SU-DHL-6 (cell line): ENCODE results near the gene TMEM233.

Source experiments
- H2AFZ ChIP-seq: fragments of 200-600 bp; sonication (generic); 2 replicates; pipeline ENCODE4 v1.6.1; 2014; ENCODE audit warnings: low read depth, mild to moderate bottlenecking, moderate library complexity, mixed read lengths, antibody characterized with exemption, low read length; ENCODE audit not compliant: severe bottlenecking
- H3F3A ChIP-seq: fragments of 200-600 bp; shearing (Covaris generic); 2 replicates; pipeline ENCODE4 v1.6.0; 2016; ENCODE audit warnings: antibody characterized with exemption, mild to moderate bottlenecking; ENCODE audit not compliant: insufficient read depth
- H3K27ac ChIP-seq: fragments of 200-600 bp; sonication (generic); 2 replicates; pipeline ENCODE4 v1.5.1; 2016; ENCODE audit warnings: low read depth, mild to moderate bottlenecking, low read length, moderate library complexity, mixed read lengths
- H3K27me3 ChIP-seq: fragments of 200-600 bp; sonication (generic), shearing (Covaris generic); 2 replicates; pipeline ENCODE4 v1.6.0; 2014; ENCODE audit warnings: mild to moderate bottlenecking, low read length
- H3K36me3 ChIP-seq: fragments of 200-600 bp; sonication (generic); 2 replicates; pipeline ENCODE4 v1.6.1; 2014; ENCODE audit warnings: mild to moderate bottlenecking, low read length, mixed read lengths
- H3K4me2 ChIP-seq: fragments of 300-600, 200-600 bp; shearing (Covaris generic), sonication (generic); 2 replicates; pipeline ENCODE4 v1.6.0; 2014; ENCODE audit warnings: low read length, low read depth, mild to moderate bottlenecking; ENCODE audit not compliant: poor library complexity, severe bottlenecking
- H3K4me3 ChIP-seq: fragments of 200-600 bp; sonication (generic); 2 replicates; pipeline ENCODE4 v1.5.1; 2014; ENCODE audit warnings: antibody characterized with exemption, low read length, mild to moderate bottlenecking, mixed read lengths; ENCODE audit not compliant: insufficient read depth, poor library complexity, severe bottlenecking
- H3K79me2 ChIP-seq: fragments of 200-600 bp; sonication (generic); 2 replicates; pipeline ENCODE4 v1.6.1; 2014; ENCODE audit warnings: mild to moderate bottlenecking, low read length, moderate library complexity; ENCODE audit not compliant: insufficient read depth
- H3K9ac ChIP-seq: fragments of 200-600 bp; sonication (generic); 2 replicates; pipeline ENCODE4 v1.7.0; 2014; ENCODE audit warnings: mild to moderate bottlenecking, low read length
- H3K9me2 ChIP-seq: fragments of 200-600 bp; sonication (generic); replicated peaks from 2 replicates; pipeline ENCODE4 v1.6.1; 2014; ENCODE audit warnings: low read length; ENCODE audit not compliant: insufficient read depth
- H3K9me3 ChIP-seq: fragments of 200-600 bp; sonication (generic); 2 replicates; pipeline ENCODE4 v1.6.1; 2014; ENCODE audit warnings: low read length, mixed read lengths; ENCODE audit not compliant: insufficient read depth
- H4K20me1 ChIP-seq: fragments of 200-600 bp; sonication (generic); 2 replicates; pipeline ENCODE4 v1.6.1; 2014; ENCODE audit warnings: low read depth, mild to moderate bottlenecking, antibody characterized with exemption, low read length, moderate library complexity, mixed read lengths
- CTCF ChIP-seq: fragments of 200-600 bp; sonication (generic); IDR thresholded peaks from one replicate; pipeline ENCODE4 v1.5.1; 2017; ENCODE audit warnings: antibody characterized with exemption, mild to moderate bottlenecking, low read length, moderate library complexity; ENCODE audit not compliant: insufficient read depth, poor library complexity, severe bottlenecking
- EZH2phosphoT487 ChIP-seq: fragments of 200-600 bp; sonication (generic), shearing (Covaris generic); conservative IDR thresholded peaks from 2 replicates; pipeline ENCODE4 v1.6.1; 2018; ENCODE audit warnings: mild to moderate bottlenecking, antibody characterized with exemption, low read length, moderate library complexity, mixed read lengths

Gene TMEM233

GRCh38 chr12:119674560-119674959 lies 81.0 kb downstream of the TMEM233 start:
- H4K20me1 ChIP-seq = no peaks in the 10 kb centered on the region
- no peaks in the 10 kb centered on the region for H3F3A ChIP-seq
- no peak overlapping the region for H3K4me2 ChIP-seq
- no peak overlapping the region for H3K27ac ChIP-seq
- H3K9ac ChIP-seq = no peak overlapping the region
- no peak overlapping the region for H2AFZ ChIP-seq
- H3K79me2 ChIP-seq = peaks cover 28% of the 10 kb centered on the region
- TF ChIP-seq EZH2phosphoT487 = no peak
- no peak for TF ChIP-seq CTCF
- H3K9me2 ChIP-seq = no peaks in the 10 kb centered on the region
- H3K27me3 ChIP-seq = no peaks in the 10 kb centered on the region
- no peaks in the 10 kb centered on the region for H3K9me3 ChIP-seq
- peaks cover 31% of the 10 kb centered on the region for H3K36me3 ChIP-seq
- H3K4me3 ChIP-seq = no peak overlapping the region

DNA sequence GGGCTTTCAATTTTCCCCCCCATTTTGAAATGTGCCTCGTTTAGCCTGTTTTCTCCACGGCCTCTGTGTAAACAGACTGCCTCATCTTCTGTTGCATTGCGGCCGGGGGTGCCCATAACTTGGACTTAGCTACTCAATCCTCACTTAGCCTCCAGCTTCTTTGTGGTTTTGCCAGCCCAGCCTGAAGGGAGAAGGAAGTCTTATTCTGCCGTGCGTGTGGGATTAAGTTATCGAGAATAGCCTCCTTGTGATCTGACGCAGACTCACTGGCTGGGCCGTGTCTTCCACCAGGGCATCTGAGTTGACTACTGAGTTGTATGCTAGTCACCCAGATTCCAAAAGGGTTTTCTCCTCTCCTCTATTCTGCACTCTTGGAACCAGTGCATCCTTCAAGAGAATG lies 82.4 kb downstream of the TMEM233 start:
- Histone ChIP-seq H3K27ac (no peak overlapping the region), H2AFZ (no peak overlapping the region), H3K79me2 (peaks cover 13% of the 10 kb centered on the region), H3K4me2 (no peak overlapping the region), H3K9me3 (no peaks in the 10 kb centered on the region), H3K36me3 (peaks cover 31% of the 10 kb centered on the region), H3K4me3 (no peak overlapping the region), H4K20me1 (no peaks in the 10 kb centered on the region), H3K9ac (no peak overlapping the region), H3K27me3 (no peaks in the 10 kb centered on the region), H3F3A (no peaks in the 10 kb centered on the region), H3K9me2 (no peaks in the 10 kb centered on the region)
- TF ChIP-seq EZH2phosphoT487 (no peak), CTCF (no peak)

DNA sequence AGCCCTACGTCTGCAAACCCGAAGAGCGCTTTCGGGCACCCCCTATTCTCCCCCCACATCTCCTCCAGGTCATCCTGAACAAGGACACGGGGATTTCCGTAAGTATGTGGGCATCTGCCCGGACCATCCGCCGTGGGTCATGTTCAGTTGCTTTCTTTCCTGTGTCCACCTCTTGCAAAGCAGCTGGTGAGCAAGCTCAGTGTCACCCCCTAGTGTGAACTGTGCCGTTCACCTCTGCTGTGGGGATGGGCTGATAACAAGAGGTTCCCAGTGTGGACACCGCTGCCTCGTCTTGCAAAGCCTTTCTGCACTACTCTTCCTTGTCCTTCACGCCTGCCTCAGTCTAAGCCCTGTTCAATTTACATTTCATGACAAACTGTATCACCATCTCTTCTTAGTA lies 83.0 kb downstream of the TMEM233 start:
- Histone ChIP-seq H3K36me3 (peaks cover 31% of the 10 kb centered on the region), H3K79me2 (peaks cover 8% of the 10 kb centered on the region; the same call in 1 of the 2 replicates), H3K4me2 (no peak overlapping the region), H3K9ac (no peak overlapping the region), H3F3A (0 out of 2 replicates have a peak, but pooled peaks cover 1% of the 10 kb centered on the region), H2AFZ (no peak overlapping the region), H3K4me3 (no peak overlapping the region), H3K27me3 (no peaks in the 10 kb centered on the region), H3K9me3 (no peaks in the 10 kb centered on the region), H4K20me1 (no peaks in the 10 kb centered on the region), H3K9me2 (no peaks in the 10 kb centered on the region), H3K27ac (no peak overlapping the region)
- TF ChIP-seq EZH2phosphoT487 = no peak
- TF ChIP-seq CTCF = no peak
